GM23338 (cell line): ENCODE data around the gene OBP2A. TPM values are rescaled to one million over a fixed set of nuclear protein-coding genes. Genes with fewer than 3 reads are reported as not detected.

Experiments used
- ATAC-seq: fragments of 200-7000 bp; cut with Tn5 transposase; 3 replicates; pipeline ENCODE4 v1.9.1; 2020
- DNase-seq: peaks from one replicate; pipeline ENCODE4 v3.0.0-alpha.2; 2015; ENCODE audit warnings: low spot score
- H2AFZ ChIP-seq: fragments of 200-600 bp; sonication (generic); 2 replicates; pipeline ENCODE4 v1.8.0; 2016; ENCODE audit warnings: antibody characterized with exemption, mild to moderate bottlenecking, moderate library complexity
- H3F3A ChIP-seq: fragments of 200-600 bp; sonication (generic); replicated peaks from 2 replicates; pipeline ENCODE4 v1.8.0; 2017; ENCODE audit warnings: antibody characterized with exemption, mixed run types, low read depth
- H3K27ac ChIP-seq: fragments of 200-600 bp; sonication (generic); 2 replicates; pipeline ENCODE4 v1.6.1; 2016; ENCODE audit warnings: low read depth
- H3K27me3 ChIP-seq: fragments of 200-600 bp; sonication (generic); 2 replicates; pipeline ENCODE4 v1.8.0; 2016; ENCODE audit warnings: mild to moderate bottlenecking, mixed run types, moderate library complexity; ENCODE audit not compliant: insufficient read depth
- H3K36me3 ChIP-seq: fragments of 200-600 bp; sonication (generic); 2 replicates; pipeline ENCODE4 v1.8.0; 2016; ENCODE audit warnings: mild to moderate bottlenecking; ENCODE audit not compliant: insufficient read depth
- H3K4me1 ChIP-seq: fragments of 200-600 bp; sonication (generic); 2 replicates; pipeline ENCODE4 v1.8.0; 2016; ENCODE audit warnings: mild to moderate bottlenecking, moderate library complexity; ENCODE audit not compliant: insufficient read depth
- H3K4me2 ChIP-seq: fragments of 200-600 bp; sonication (generic); 2 replicates; pipeline ENCODE4 v1.7.1; 2017; ENCODE audit warnings: mixed run types
- H3K4me3 ChIP-seq: fragments of 200-600 bp; sonication (generic); 2 replicates; pipeline ENCODE4 v1.6.1; 2016; ENCODE audit warnings: mixed run types
- H3K79me2 ChIP-seq: fragments of 200-600 bp; sonication (generic); replicated peaks from 2 replicates; pipeline ENCODE4 v1.8.0; 2017; ENCODE audit warnings: mild to moderate bottlenecking; ENCODE audit not compliant: insufficient read depth
- H3K9me2 ChIP-seq: fragments of 200-600 bp; sonication (generic); 2 replicates; pipeline ENCODE4 v1.8.0; 2017; ENCODE audit not compliant: insufficient read depth
- H4K20me1 ChIP-seq: fragments of 200-600 bp; sonication (generic); replicated peaks from 2 replicates; pipeline ENCODE4 v1.8.0; 2017; ENCODE audit warnings: mild to moderate bottlenecking; ENCODE audit not compliant: insufficient read depth
- H3K27ac Mint-ChIP-seq: 2 replicates; pipeline ENCODE4 v1.8.0; 2020; ENCODE audit warnings: inconsistent platforms, mild to moderate bottlenecking, moderate library complexity, mixed read lengths
- H3K27me3 Mint-ChIP-seq: 3 replicates; pipeline ENCODE4 v1.8.0; 2022; ENCODE audit warnings: low read depth, mild to moderate bottlenecking, moderate library complexity, mixed read lengths, inconsistent platforms; ENCODE audit not compliant: insufficient read depth, poor library complexity
- H3K36me3 Mint-ChIP-seq: 3 replicates; pipeline ENCODE4 v1.8.0; 2021; ENCODE audit warnings: low read depth, mild to moderate bottlenecking, inconsistent platforms, moderate library complexity, mixed read lengths
- H3K4me1 Mint-ChIP-seq: 3 replicates; pipeline ENCODE4 v1.8.0; 2020; ENCODE audit warnings: mild to moderate bottlenecking, inconsistent platforms, mixed read lengths
- H3K4me3 Mint-ChIP-seq: 3 replicates; pipeline ENCODE4 v1.8.0; 2021; ENCODE audit warnings: moderate library complexity, mild to moderate bottlenecking, inconsistent platforms, mixed read lengths
- H3K9me3 Mint-ChIP-seq: 3 replicates; pipeline ENCODE4 v1.8.0; 2020; ENCODE audit warnings: moderate library complexity, mild to moderate bottlenecking, inconsistent platforms, mixed read lengths
- CREB1 ChIP-seq: fragments of 250-450 bp; sonication (Bioruptor Pico); IDR thresholded peaks from 2 replicates; pipeline ENCODE4 v1.5.0; 2020; ENCODE audit warnings: low read depth, mild to moderate bottlenecking, moderate library complexity
- EZH2 ChIP-seq: fragments of 200-600 bp; sonication (generic); IDR thresholded peaks from one replicate; pipeline ENCODE4 v1.8.0; 2017; ENCODE audit warnings: antibody characterized with exemption, mild to moderate bottlenecking, low read depth; ENCODE audit not compliant: unreplicated experiment
- STAT1 ChIP-seq: IDR thresholded peaks from one replicate; pipeline ENCODE4 v1.6.1; 2016; ENCODE audit warnings: antibody characterized with exemption; ENCODE audit not compliant: unreplicated experiment
- ZNF331 ChIP-seq: fragments of 250-450 bp; sonication (Bioruptor Pico); IDR thresholded peaks from 2 replicates; pipeline ENCODE4 v1.5.0; 2020; ENCODE audit warnings: low read depth, mild to moderate bottlenecking, moderate library complexity
- polyA plus RNA-seq: library from polyadenylated mRNA; unstranded; fragments of >200 nt; fragmentation: Nextera tagmentation; extraction: Ambion mirVana; gene quantifications from 2 replicates; pipeline ENCODE4 v1.2.1, GENCODE V29; 2016
- total RNA-seq: library from RNA; depleted of rRNA; stranded (reverse); fragments of >200 nt; shearing (Covaris generic); gene quantifications from 2 replicates; pipeline ENCODE4 v1.2.3, GENCODE V29; 2014
- TF ChIP-seq, protein P1 (sequence below): IDR thresholded peaks from one replicate; pipeline ENCODE4 v1.6.1; 2018; ENCODE audit warnings: antibody characterized with exemption; ENCODE audit not compliant: unreplicated experiment

Gene OBP2A
- total and polyA plus RNA-seq, 2 experiments from 2014 or later = not detected

DNA sequence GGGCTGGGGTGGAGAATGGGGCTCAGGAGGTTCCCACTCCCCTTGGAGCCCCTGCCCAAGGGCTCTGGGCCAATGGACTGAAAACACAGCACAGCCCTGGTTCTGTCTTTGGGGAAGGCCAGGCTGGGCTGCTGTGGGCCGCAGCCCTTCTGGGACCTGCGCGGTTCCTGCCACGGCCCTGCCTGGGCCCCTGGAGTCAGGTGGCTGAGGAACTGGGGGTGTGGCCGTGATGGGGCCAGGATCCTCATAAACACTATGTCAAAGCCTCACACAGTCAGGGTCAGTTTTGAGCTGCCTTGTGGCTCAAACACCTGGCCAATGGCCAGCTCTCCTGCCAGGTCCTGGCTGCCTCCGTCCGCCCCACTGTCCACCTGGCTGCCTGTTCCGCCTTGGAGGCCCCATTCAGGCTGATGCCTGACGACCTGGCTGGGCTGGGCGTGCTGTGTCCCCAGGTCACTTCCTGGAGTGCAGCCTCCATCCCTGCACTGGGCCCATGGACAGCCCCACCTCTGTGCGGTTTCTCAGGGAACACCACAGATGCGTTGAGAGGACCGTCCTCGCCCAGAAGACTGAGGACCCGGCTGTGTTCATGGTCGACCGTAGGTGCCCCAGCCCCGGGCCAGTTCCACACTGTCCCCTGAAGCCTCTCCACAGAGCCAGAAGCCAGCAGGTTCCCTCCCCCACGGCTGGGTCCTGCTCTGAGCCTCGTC lies 43.1 kb downstream of the OBP2A start:
- no peak overlapping the region for H3K4me3 ChIP-seq
- TF ChIP-seq, protein P1, sequence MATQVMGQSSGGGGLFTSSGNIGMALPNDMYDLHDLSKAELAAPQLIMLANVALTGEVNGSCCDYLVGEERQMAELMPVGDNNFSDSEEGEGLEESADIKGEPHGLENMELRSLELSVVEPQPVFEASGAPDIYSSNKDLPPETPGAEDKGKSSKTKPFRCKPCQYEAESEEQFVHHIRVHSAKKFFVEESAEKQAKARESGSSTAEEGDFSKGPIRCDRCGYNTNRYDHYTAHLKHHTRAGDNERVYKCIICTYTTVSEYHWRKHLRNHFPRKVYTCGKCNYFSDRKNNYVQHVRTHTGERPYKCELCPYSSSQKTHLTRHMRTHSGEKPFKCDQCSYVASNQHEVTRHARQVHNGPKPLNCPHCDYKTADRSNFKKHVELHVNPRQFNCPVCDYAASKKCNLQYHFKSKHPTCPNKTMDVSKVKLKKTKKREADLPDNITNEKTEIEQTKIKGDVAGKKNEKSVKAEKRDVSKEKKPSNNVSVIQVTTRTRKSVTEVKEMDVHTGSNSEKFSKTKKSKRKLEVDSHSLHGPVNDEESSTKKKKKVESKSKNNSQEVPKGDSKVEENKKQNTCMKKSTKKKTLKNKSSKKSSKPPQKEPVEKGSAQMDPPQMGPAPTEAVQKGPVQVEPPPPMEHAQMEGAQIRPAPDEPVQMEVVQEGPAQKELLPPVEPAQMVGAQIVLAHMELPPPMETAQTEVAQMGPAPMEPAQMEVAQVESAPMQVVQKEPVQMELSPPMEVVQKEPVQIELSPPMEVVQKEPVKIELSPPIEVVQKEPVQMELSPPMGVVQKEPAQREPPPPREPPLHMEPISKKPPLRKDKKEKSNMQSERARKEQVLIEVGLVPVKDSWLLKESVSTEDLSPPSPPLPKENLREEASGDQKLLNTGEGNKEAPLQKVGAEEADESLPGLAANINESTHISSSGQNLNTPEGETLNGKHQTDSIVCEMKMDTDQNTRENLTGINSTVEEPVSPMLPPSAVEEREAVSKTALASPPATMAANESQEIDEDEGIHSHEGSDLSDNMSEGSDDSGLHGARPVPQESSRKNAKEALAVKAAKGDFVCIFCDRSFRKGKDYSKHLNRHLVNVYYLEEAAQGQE = no peak
- TF ChIP-seq STAT1 (no peak), ZNF331 (no peak)
- no peaks in the 10 kb centered on the region for H3K27me3 ChIP-seq
- no peaks in the 10 kb centered on the region for H4K20me1 ChIP-seq
- no peaks in the 10 kb centered on the region for H3K36me3 ChIP-seq
- H3K27ac ChIP-seq = no peak overlapping the region
- no peaks in the 10 kb centered on the region for H3K79me2 ChIP-seq
- H3K4me2 ChIP-seq = no peak overlapping the region
- DNase-seq (no peak), ATAC-seq (no peak)
- H3K27ac Mint-ChIP-seq = no peak overlapping the region
- peaks cover 6% of the 10 kb centered on the region for H3K27me3 Mint-ChIP-seq
- H3K9me2 ChIP-seq = no peaks in the 10 kb centered on the region
- H3K4me1 ChIP-seq = no peaks in the 10 kb centered on the region
- no peak overlapping the region for H2AFZ ChIP-seq
- no peaks in the 10 kb centered on the region for H3K4me1 Mint-ChIP-seq
- H3F3A ChIP-seq = no peaks in the 10 kb centered on the region
- H3K36me3 Mint-ChIP-seq = no peaks in the 10 kb centered on the region
- H3K4me3 Mint-ChIP-seq = no peak overlapping the region
- no peaks in the 10 kb centered on the region; the same call in 2 of the 3 replicates for H3K9me3 Mint-ChIP-seq

DNA sequence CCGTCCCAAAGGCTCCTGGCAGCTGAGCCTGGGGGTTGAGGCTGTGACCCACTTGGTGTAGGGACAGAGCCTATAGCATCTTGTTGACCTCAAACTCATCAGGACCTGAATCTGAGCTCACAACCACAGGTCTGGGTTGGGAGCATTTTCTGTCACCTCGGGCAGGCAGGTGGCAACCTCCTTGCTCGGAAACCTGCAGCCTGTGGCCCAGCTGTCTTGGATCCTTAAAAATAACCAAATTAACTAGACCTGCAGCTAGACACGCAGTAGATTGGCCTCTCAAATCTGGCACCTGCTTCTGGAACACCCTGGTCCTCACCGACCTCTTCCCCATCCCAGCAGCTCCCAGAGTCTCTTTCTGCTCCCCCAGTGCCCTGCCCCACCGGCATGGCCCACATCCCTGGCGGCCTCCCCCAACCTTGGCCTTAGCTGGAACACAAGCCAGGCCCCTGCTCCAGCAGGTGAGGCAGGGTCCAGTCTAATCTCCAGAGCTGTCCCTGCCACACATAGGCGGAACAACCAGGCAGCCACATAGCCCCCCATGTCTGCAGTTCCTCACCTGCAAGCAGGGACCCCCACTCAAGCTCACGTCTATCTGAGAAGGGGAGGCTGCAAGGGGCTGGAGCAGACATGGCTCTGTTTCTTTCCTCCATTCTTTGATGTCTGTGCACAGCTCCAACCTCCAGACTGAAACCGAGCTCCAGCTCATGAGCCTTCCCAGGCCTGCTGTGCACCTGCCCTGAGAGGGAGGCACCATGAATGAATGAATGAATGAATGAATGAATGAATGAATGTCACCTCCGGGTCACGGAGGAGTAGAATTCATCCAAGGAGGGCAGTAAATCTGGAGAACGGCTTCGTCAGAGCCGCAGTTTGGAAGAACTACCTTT lies 43.9 kb downstream of the OBP2A start:
- Histone ChIP-seq H3K79me2 (no peaks in the 10 kb centered on the region), H3K36me3 (no peaks in the 10 kb centered on the region), H3K4me2 (no peak overlapping the region), H3K4me1 (no peaks in the 10 kb centered on the region), H2AFZ (no peak overlapping the region), H3K4me3 (no peak overlapping the region), H3K27me3 (no peaks in the 10 kb centered on the region), H4K20me1 (no peaks in the 10 kb centered on the region), H3K9me2 (no peaks in the 10 kb centered on the region), H3F3A (no peaks in the 10 kb centered on the region), H3K27ac (no peak overlapping the region)
- no peaks in the 10 kb centered on the region for H3K4me1 Mint-ChIP-seq
- ATAC-seq (no peak), DNase-seq (no peak)
- peaks cover 6% of the 10 kb centered on the region for H3K27me3 Mint-ChIP-seq
- no peak overlapping the region for H3K4me3 Mint-ChIP-seq
- no peaks in the 10 kb centered on the region; the same call in 1 of the 3 replicates for H3K9me3 Mint-ChIP-seq
- H3K27ac Mint-ChIP-seq = no peak overlapping the region
- no peaks in the 10 kb centered on the region for H3K36me3 Mint-ChIP-seq
- TF ChIP-seq EZH2 = no peak
- TF ChIP-seq CREB1 (CRISPR knock-in tag) = no peak
- TF ChIP-seq, protein P1 = no peak
